HG02870 (cell line): ENCODE data around the gene FUT6.
"Not testable (repeated sequence)": the region's sequence is repeated elsewhere in the genome, so short reads cannot be mapped to it uniquely, and the experiment has no call there.

Experiments
- ATAC-seq: cut with Tn5 transposase; IDR thresholded peaks from one replicate; pipeline ENCODE4 v1.9.1; 2021; ENCODE audit warnings: mild to moderate bottlenecking, moderate library complexity; ENCODE audit not compliant: unreplicated experiment

FUT6 gene

GRCh38 chr19:5857203-5858081 is 17.9 kb upstream of the FUT6 start:
- no peak for ATAC-seq

DNA sequence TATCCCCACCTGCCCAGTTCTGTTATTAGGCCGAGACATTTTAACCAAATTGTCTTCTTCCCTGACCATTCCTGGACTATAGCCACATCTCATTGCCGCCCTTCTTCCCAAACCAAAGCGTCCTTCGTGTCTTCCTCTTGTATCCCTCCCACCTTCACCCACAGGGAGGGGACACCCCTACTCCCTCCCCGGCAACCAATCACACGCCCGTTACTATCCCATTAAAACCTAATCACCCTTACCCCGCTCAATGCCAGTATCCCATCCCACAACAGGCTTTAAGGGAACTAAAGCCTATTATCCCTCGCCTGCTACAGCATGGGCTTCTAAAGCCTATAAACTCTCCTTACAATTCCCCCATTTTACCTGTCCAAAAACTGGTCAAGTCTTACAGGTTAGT is 15.6 kb upstream of the FUT6 start:
- not testable (repeated sequence) for ATAC-seq

GRCh38 chr19:5854121-5854520 is 14.6 kb upstream of the FUT6 start:
- not testable (repeated sequence) for ATAC-seq

- no peak for ATAC-seq
Observed at GRCh38 chr19:5851302-5851701, 11.8 kb upstream of the FUT6 start, which contains the start of gene FUT3. FUT3 (minus strand) TSS chr19:5851449.

DNA sequence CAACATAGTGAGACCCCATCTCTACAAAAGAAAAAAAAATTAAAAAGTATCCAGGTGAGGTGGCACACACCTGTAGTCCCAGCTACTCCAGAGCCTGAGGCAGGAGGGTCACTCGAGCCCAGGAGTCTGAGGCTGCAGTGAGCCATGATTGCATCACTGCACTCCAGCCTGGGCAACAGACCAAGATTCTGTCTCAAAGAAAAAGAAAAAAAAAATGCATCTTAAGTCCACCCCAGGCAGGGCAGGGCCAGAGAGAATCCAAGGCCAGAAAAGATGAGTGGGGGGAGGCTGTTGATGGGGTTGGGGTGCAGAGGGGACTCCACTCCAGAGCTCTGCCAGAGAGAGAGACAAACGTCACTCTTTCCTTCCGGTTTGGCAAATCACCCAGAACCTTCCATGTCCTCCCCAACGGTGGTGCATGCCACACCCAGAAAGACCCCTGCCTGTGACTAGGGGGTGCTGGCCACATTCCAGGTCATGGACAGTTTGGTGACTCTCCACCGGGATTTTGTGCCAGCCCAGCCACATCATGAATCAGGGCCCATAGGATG is 11.3 kb upstream of the FUT6 start:
- no peak for ATAC-seq

DNA sequence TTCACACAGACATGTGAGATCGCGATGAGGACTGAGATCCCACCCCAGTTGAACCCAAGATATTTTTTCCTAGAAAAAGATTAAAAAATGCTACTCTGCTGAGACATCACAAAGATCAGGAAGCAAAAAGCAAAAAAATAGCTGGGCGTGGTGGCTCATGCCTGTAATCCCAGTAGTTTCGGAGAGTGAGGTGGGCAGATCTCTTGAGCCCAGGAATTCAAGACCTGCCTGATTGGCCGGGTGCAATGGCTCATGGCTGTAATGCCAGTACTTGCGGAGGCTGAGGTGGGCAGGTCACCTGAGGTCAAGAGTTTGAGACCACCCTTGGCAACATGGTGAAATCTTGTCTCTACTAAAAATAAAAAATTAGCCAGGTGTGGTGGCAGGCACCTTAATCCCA is 10.7 kb upstream of the FUT6 start:
- ATAC-seq, result no peak

GRCh38 chr19:5848621-5849020 is 9.1 kb upstream of the FUT6 start:
- ATAC-seq, result not testable (repeated sequence)

DNA sequence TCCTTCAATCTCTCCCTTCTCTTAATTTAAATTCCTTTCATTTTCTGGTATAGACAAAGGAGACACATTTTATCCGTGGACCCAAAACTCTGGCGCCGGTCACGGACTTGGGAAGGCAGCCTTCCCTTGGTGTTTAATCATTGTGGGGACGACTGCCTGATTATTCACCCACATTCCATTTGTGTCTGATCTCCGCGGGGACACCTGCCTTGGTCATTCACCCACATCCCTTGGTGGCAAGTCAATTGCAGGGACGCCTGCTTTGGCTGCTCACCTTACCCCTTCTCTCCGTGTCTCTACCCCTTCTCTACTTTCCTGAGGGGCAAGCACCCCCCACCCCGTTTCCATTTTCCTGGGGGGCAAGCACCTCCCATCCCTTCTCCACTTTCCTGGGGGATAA is 8.3 kb upstream of the FUT6 start:
- not testable (repeated sequence) for ATAC-seq

- ATAC-seq, result no peak
Observed at GRCh38 chr19:5844456-5845433, 5.2 kb upstream of the FUT6 start.

DNA sequence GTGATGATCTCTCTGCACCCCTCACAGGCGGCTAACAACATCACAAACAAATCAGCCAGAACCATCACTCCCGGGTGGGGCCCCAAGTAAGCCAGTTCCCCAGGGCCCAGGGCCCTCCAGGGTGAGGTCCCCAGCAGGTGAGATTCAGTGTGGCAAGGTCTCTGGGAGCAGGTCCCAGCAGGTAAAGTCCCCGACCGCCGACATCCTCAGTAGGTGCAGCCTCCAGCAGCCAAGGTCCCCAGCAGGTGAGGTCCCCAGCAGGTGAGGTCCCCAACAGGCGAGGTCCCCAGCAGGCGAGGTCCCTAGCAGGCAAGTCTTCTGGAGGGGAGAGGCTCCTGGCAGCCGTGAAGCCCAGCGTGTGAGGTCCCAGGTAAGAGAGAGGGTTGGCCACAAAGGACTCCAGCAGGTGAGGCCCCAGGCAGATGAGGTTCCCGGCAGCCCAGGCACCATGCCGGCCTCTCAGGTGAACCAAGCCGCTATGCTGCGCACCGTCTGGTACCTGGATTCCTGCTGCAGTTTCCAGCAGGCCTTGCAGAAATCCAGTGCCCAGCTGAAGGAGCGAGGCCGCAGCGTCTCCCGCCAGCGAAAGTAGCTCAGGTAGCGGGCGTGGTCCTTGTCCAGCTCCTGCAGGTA is 3.9 kb upstream of the FUT6 start:
- ATAC-seq, result no peak

GRCh38 chr19:5841735-5842111 is 2.2 kb upstream of the FUT6 start:
- not testable (repeated sequence) for ATAC-seq

DNA sequence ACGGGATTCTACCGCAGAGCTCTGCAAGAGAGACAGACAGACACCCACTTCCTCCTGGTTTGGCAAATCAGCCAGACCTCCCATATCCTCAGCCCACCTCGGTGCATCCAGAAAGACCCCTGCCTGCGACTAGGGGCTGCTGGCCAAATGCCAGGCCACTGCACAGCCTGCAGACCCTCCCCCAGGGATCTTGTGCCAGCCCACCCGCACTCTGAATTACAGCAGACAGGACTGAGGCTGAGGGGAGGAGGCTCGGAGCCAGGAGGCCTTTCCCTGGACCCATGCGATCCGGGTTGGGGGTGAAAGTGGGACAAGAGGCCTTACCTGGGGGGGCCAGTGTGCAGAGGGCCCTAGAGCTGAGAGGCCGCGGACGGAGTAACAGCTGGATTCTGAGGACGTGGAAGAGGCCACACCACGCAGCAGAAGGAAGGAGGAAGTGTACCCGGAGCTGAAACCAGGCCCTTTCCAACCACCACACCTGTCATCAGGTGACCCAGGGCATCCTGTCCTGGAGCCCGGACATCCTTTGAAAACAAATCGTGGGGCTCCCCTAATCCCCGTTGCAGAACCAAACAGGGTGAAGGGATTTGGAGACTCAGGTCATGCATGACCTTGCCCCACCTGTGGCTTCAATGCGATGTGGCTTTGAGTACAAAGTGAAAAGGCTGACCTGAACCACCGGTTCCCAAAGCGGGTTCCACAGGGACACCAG is 993 bp downstream of the FUT6 start:
- ATAC-seq, result no peak

DNA sequence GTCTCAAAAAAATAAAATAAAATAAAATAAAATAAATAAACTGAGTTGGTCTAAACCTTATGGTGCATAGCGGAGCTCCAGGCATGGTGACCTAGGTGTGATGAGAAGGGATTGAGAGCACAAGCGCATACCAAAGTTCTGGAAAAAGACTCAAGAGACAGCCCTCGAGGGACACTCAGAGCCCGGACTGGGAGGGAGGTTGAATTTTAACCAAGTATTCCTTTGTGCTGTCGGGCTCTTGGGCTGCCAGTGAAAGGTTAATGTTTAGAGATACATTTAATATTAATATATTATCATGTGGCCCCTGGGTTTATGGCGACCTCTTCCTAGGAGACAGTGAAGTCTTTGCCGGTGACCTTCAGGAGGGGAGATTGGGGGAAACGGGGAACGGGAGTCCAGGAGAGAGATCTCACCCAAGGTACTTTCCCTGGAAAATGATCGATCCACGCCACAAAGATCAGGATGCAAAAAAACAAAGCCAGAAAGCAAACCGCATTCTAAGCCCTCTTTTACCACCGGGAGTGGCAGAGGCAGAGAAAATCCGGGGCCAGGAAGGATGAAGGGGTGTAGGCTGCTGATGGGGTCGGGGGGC is 1.6 kb downstream of the FUT6 start:
- no peak for ATAC-seq

DNA sequence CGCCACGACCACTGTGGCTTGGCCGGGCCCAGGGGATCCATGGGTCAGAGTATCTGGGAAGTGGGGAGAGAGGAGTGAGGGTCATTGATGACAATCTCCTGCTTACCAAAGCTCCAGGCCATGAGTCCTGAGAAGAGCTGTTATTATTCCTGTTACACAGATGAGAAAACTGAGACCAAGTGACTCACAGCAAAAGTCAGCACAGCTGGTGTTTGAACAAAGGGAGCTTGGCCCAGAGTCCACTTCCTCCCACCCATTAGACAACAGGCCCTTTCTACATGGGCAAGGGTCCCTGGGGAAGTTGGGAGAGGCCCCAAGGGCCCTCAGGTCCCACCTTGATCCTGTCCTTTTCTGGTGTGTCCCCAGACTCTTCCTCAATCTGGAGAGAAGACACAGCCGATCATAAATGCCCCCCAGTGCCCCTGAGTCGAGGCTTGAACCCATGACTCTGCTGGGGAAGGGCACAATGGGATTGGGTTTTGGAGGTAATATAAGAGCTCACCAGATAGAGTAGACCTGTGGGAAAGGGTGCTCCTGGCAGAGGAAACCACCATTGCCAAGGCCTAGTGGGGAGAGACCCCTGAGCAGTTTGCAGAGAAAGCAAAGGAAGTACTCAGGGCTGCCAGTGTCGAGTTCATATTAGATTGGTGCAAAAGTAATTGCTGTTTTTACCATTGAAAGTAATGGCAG is 6.8 kb downstream of the FUT6 start:
- no peak for ATAC-seq

DNA sequence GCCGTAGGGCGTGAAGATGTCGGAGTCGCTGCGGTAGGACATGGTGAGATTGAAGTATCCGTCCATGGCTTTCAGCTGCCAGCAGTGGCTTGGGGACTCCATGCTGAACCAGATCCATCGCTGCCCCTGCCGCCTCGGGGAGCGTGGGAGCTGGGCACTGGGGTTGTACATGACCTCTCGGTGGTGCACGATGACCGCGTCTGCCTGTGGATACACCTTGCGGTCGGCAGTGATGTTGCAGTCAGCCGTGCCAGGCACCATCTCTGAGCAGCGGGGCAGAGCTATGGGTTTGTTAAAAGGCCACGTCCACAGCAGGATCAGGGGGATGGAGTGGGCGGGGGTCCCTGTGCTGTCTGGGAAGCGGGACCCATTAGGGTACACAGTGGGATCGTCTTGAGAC is 7.4 kb downstream of the FUT6 start:
- no peak for ATAC-seq

GRCh38 chr19:5831159-5831558 is 8.3 kb downstream of the FUT6 start:
- no peak for ATAC-seq

- no peak for ATAC-seq
Observed at GRCh38 chr19:5829567-5830310, 9.8 kb downstream of the FUT6 start.
